IMR-90 (cell line): Measurements from ENCODE around the gene DACT2. TPM values are rescaled to one million over a fixed set of nuclear protein-coding genes. Genes with fewer than 3 reads are reported as not detected.

ENCODE experiments used
- ATAC-seq: fragments of 200-7000 bp; cut with Tn5 transposase; 2 replicates; pipeline ENCODE4 v1.9.1; 2020; ENCODE audit warnings: low read depth, mild to moderate bottlenecking, moderate library complexity
- BruUV-seq: library from RNA; stranded (reverse); fragments of 400-500 nt; replicated peaks from 2 replicates; lab custom pipeline; 2021; lab: Mats Ljungman, UMichigan
- CTCF ChIA-PET: fragments of 300-600 bp; formaldehyde crosslinking; extraction: SDS; loops from one replicate; lab custom pipeline; 2021; ENCODE audit warnings: antibody characterized with exemption; lab: Yijun Ruan, JAX
- POLR2A ChIA-PET: fragments of 300-600 bp; sonication (Branson Sonifier 250); formaldehyde crosslinking; loops from one replicate; lab custom pipeline; 2022; ENCODE audit warnings: antibody characterized with exemption; ENCODE audit not compliant: unreplicated experiment; lab: Charles Lee
- DNase-seq: peaks from one replicate; pipeline ENCODE4 v3.0.0; 2013
- H2AFZ ChIP-seq: replicated peaks from 2 replicates; pipeline ENCODE3; 2013; ENCODE audit warnings: low read length, mild to moderate bottlenecking; ENCODE audit not compliant: poor library complexity
- H2AK5ac ChIP-seq: 2 replicates; pipeline ENCODE4 v1.6.1; 2013; ENCODE audit warnings: low read depth, low read length, inconsistent platforms
- H2AK9ac ChIP-seq: replicated peaks from 2 replicates; pipeline ENCODE3; 2013; ENCODE audit warnings: mild to moderate bottlenecking, low read depth, low read length, moderate library complexity; ENCODE audit not compliant: poor library complexity
- H2BK120ac ChIP-seq: 2 replicates; pipeline ENCODE4 v1.6.1; 2013; ENCODE audit warnings: low read depth, low read length, inconsistent platforms
- H2BK15ac ChIP-seq: 3 replicates; pipeline ENCODE4 v1.6.1; 2013; ENCODE audit warnings: low read depth, low read length, inconsistent platforms
- H2BK20ac ChIP-seq: 2 replicates; pipeline ENCODE4 v1.6.1; 2013; ENCODE audit warnings: low read depth, mild to moderate bottlenecking, inconsistent platforms, low read length, moderate library complexity
- H2BK5ac ChIP-seq: 2 replicates; pipeline ENCODE4 v1.6.1; 2013; ENCODE audit warnings: mild to moderate bottlenecking, low read depth, low read length, inconsistent platforms; ENCODE audit not compliant: poor library complexity, severe bottlenecking
- H3K14ac ChIP-seq: replicated peaks from 2 replicates; pipeline ENCODE4 v1.6.1; 2013; ENCODE audit warnings: low read depth, low read length, inconsistent platforms
- H3K18ac ChIP-seq: 2 replicates; pipeline ENCODE4 v1.6.1; 2013; ENCODE audit warnings: low read depth, low read length, control low read depth
- H3K23ac ChIP-seq: 2 replicates; pipeline ENCODE4 v1.6.1; 2013; ENCODE audit warnings: low read depth, low read length, inconsistent platforms
- H3K27ac ChIP-seq: 2 replicates; pipeline ENCODE4 v1.5.1; 2013; ENCODE audit warnings: mild to moderate bottlenecking, control low read depth, low read length; ENCODE audit not compliant: insufficient read depth
- H3K27me3 ChIP-seq: 2 replicates; pipeline ENCODE4 v1.6.1; 2013; ENCODE audit warnings: low read length; ENCODE audit not compliant: control insufficient read depth, insufficient read depth
- H3K36me3 ChIP-seq: 2 replicates; pipeline ENCODE4 v1.6.1; 2013; ENCODE audit warnings: low read length, mixed read lengths; ENCODE audit not compliant: control insufficient read depth, insufficient read depth
- H3K4ac ChIP-seq: 2 replicates; pipeline ENCODE4 v1.6.1; 2013; ENCODE audit warnings: low read depth, low read length, inconsistent platforms
- H3K4me1 ChIP-seq: 2 replicates; pipeline ENCODE4 v1.6.1; 2013; ENCODE audit warnings: low read length, mixed read lengths; ENCODE audit not compliant: control insufficient read depth, insufficient read depth
- H3K4me2 ChIP-seq: 2 replicates; pipeline ENCODE4 v1.6.1; 2013; ENCODE audit warnings: low read depth, mild to moderate bottlenecking, control low read depth, low read length, moderate library complexity
- H3K4me3 ChIP-seq: 2 replicates; pipeline ENCODE4 v1.5.1; 2013; ENCODE audit warnings: low read depth, mild to moderate bottlenecking, control low read depth, low read length, moderate library complexity; ENCODE audit not compliant: insufficient read depth
- H3K56ac ChIP-seq: 2 replicates; pipeline ENCODE4 v1.6.1; 2013; ENCODE audit warnings: low read length, inconsistent platforms; ENCODE audit not compliant: insufficient read depth; ENCODE audit errors: extremely low read depth
- H3K79me1 ChIP-seq, 2 experiments: 2 replicates each; pipeline ENCODE4 v1.6.1; 2013; ENCODE audit warnings: low read length in 2 of 2, inconsistent platforms in 1 of 2, low read depth in 1 of 2
- H3K9ac ChIP-seq: 2 replicates; pipeline ENCODE4 v1.6.1; 2013; ENCODE audit warnings: low read depth, low read length, control low read depth
- H3K9me1 ChIP-seq: 2 replicates; pipeline ENCODE4 v1.6.1; 2013; ENCODE audit warnings: low read length, inconsistent platforms; ENCODE audit not compliant: insufficient read depth
- H3K9me3 ChIP-seq: 2 replicates; pipeline ENCODE4 v1.6.1; 2013; ENCODE audit warnings: low read length; ENCODE audit not compliant: control insufficient read depth, insufficient read depth
- H4K20me1 ChIP-seq: 2 replicates; pipeline ENCODE4 v1.6.1; 2013; ENCODE audit warnings: low read length, inconsistent platforms; ENCODE audit not compliant: insufficient read depth
- H4K5ac ChIP-seq: 2 replicates; pipeline ENCODE4 v1.6.1; 2013; ENCODE audit warnings: mild to moderate bottlenecking, low read depth, low read length, control low read depth
- H4K8ac ChIP-seq, 2 experiments: 2 replicates each; pipeline ENCODE4 v1.6.1; 2013; ENCODE audit warnings: low read depth in 2 of 2, low read length in 2 of 2, control low read depth in 1 of 2, inconsistent platforms in 1 of 2
- H4K91ac ChIP-seq: 2 replicates; pipeline ENCODE4 v1.6.1; 2013; ENCODE audit warnings: low read depth, low read length, inconsistent platforms; ENCODE audit not compliant: insufficient read depth
- BHLHE40 ChIP-seq: fragments of 150-350 bp; IDR thresholded peaks from 2 replicates; pipeline ENCODE4 v1.6.1; 2016; ENCODE audit warnings: mild to moderate bottlenecking, low read depth, low read length
- MXI1 ChIP-seq: IDR thresholded peaks from 2 replicates; pipeline ENCODE4 v1.6.1; 2012; ENCODE audit warnings: low read depth, mild to moderate bottlenecking, low read length, moderate library complexity, borderline replicate concordance
- WGBS, 2 experiments: methylation state at CpG; one replicate each; pipeline versions ENCODE4 v1.1.5 to v1.1.7; 2013; ENCODE audit warnings: missing lambda C conversion rate in 2 of 2; ENCODE audit not compliant: insufficient read length in 1 of 2; ENCODE audit errors: extremely low coverage in 2 of 2; 5-methylcytosine and 5-hydroxymethylcytosine counted together
- dilution Hi-C: fragments of 300-500 bp; cut with HindIII; formaldehyde crosslinking; loops from one replicate; pipeline ENCODE4 v1.14.3; 2018; ENCODE audit warnings: low sequenced_read_pairs; ENCODE audit not compliant: unreplicated experiment
- in situ Hi-C: fragments of 300-500 bp; cut with MboI; formaldehyde crosslinking; loops from 3 replicates; pipeline ENCODE4 v1.14.3; 2019; ENCODE audit warnings: low sequenced_read_pairs, inconsistent platforms, mixed read lengths
- intact Hi-C: fragments of 100-400 bp; cut with micrococcal nuclease; formaldehyde crosslinking; loops from 2 replicates; pipeline ENCODE4 v1.10.0; 2022
- polyA plus RNA-seq, 3 experiments: library from polyadenylated mRNA; depleted of rRNA; stranded (reverse); fragments of >200 nt; gene quantifications; 2 replicates each; pipeline ENCODE4 v1.2.3, GENCODE V29; 2012; ENCODE audit warnings: low replicate concordance in 1 of 3
- total RNA-seq: library from RNA; depleted of rRNA; stranded (reverse); fragments of >200 nt; gene quantifications from 2 replicates; pipeline ENCODE4 v1.2.3, GENCODE V29; 2012

The DACT2 gene
- total and polyA plus RNA-seq, 2 of the 4 experiments (the other 2 are of a cell fraction): not detected

GRCh38 chr6:168286116-168286515 lies 33.5 kb downstream of the DACT2 start:
- no peaks in the 10 kb centered on the region for H3K27me3 ChIP-seq
- intact Hi-C loops: no loop called here
- H4K8ac ChIP-seq: no peak overlapping the region
- H3K9ac ChIP-seq: no peak overlapping the region
- no peaks in the 10 kb centered on the region for H3K36me3 ChIP-seq
- no peak overlapping the region for H3K27ac ChIP-seq
- no peak overlapping the region for H2BK15ac ChIP-seq
- dilution Hi-C loops: no loop called here
- no peak overlapping the region for H3K56ac ChIP-seq
- H3K23ac ChIP-seq: no peak overlapping the region
- no peak overlapping the region for H3K4me2 ChIP-seq
- no peaks in the 10 kb centered on the region for H3K79me1 ChIP-seq
- no TSS peak for BruUV-seq
- no peak overlapping the region for H3K4me3 ChIP-seq
- no peaks in the 10 kb centered on the region for H3K4me1 ChIP-seq
- ChIA-PET POLR2A (no interaction called here), CTCF (no interaction called here)
- 45% methylated on average over 4 of the region's 12 CpGs; no CpG with 5 or more reads in 1 of the 2 experiments for WGBS, 2 experiments
- no peaks in the 10 kb centered on the region for H4K20me1 ChIP-seq
- no peak overlapping the region for H2AK5ac ChIP-seq
- H3K18ac ChIP-seq: no peak overlapping the region
- H3K9me1 ChIP-seq: no peaks in the 10 kb centered on the region
- H2AK9ac ChIP-seq: no peak overlapping the region
- ATAC-seq: no peak
- no peak for TF ChIP-seq MXI1
- TF ChIP-seq BHLHE40: no peak
- no peak overlapping the region for H3K14ac ChIP-seq
- no peak overlapping the region for H2BK5ac ChIP-seq
- no peak overlapping the region for H4K5ac ChIP-seq
- no peak for DNase-seq
- no peak overlapping the region for H2BK120ac ChIP-seq
- in situ Hi-C loops: no loop called here
- H4K91ac ChIP-seq: no peak overlapping the region
- no peak overlapping the region for H2BK20ac ChIP-seq
- no peak overlapping the region for H3K4ac ChIP-seq
- H2AFZ ChIP-seq: no peak overlapping the region
- H3K9me3 ChIP-seq: peaks cover 41% of the 10 kb centered on the region
